NCI-H2171 (cell line): ENCODE measurements around the gene KDM5A.
"Not testable (repeated sequence)": the region's sequence is repeated elsewhere in the genome, so short reads cannot be mapped to it uniquely, and the experiment has no call there.

Experiments
- DNase-seq: peaks from one replicate; lab custom pipeline; 2025; lab: John Stamatoyannopoulos, UW

The KDM5A gene

GRCh38 chr12:238736-239398, 150.3 kb downstream of the KDM5A start:
- DNase-seq: no peak

- DNase-seq: no peak
These were observed 151.0 kb downstream of the KDM5A start for GRCh38 chr12:238116-238515.

DNA sequence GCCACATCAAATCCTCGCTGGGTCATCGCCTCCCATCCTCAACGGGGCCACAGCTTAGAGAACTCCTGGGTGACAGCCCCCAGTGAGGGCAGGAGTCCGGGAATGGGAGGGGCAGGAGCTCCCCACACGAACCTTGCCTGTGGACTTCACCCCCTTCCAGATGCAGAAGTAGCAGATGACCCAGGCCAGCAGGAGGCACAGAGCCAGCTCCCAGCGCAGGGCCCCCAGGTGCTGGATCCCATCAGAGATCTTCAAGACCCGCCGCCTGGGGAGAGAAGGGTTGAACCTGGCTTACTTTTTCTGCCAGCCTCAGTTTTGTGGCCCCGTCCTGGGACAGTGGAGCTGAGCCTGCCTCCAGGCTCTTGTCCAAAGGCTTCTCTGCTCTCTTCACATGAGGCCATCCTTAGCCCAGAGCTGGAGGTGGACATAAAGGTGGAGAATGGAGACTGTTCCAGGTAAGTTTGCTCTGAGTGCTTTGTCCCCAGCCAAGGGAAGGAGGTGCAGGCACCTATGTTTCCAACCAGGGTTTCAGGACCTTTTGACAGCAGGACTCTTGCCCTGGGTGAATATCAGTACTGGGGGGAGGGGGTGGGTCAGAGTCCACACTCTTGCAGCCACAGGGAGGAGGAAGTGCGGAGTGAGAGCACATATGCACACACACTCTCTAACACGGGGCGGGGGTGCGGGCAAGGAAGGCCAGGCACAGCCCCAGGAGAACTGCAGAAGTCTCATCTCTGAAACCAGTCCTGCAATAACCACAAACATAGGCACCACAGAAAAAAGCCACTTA, 151.9 kb downstream of the KDM5A start:
- no peak for DNase-seq

DNA sequence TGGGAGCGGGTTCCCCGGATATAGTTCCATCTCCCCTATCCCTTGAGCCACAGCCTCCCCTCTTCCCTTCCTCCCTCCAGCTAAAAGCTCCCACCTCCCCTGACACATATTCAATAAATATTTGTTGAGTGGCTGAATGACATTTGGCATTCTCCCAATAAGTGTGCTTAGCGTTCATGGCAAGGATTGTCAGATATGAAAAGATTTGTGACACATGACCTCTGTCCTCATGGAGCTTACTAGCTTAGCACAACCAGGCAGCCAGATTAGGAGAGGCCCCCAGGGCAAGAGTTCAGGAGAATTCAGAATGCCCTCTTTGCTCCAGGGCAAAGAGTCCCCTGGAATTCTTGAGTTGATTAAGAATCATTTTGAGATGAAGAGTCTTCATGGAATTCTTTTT, 152.7 kb downstream of the KDM5A start:
- DNase-seq: no peak

DNA sequence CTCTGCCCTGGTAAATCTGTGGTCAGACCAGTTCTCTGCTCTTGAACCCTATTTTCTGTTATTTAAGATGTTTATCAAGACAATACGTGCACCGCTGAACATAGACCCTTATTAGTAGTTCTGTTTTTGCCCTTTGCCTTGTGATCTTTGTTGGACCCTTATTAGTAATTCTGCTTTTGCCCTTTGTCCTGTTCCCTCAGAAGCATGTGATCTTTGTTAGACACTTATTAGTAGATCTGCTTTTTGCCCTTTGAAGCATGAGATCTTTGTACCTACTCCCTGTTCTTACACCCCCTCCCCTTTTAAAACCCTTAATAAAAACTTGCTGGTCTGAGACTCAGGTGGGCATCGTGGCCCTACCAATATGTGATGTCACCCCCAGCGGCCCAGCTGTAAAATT, 153.2 kb downstream of the KDM5A start:
- not testable (repeated sequence) for DNase-seq

GRCh38 chr12:234891-235415, 154.2 kb downstream of the KDM5A start:
- DNase-seq: no peak

- DNase-seq: no peak
These were observed 155.1 kb downstream of the KDM5A start for GRCh38 chr12:234019-234418.

- DNase-seq: no peak
These were observed 155.5 kb downstream of the KDM5A start for GRCh38 chr12:233615-233968.

DNA sequence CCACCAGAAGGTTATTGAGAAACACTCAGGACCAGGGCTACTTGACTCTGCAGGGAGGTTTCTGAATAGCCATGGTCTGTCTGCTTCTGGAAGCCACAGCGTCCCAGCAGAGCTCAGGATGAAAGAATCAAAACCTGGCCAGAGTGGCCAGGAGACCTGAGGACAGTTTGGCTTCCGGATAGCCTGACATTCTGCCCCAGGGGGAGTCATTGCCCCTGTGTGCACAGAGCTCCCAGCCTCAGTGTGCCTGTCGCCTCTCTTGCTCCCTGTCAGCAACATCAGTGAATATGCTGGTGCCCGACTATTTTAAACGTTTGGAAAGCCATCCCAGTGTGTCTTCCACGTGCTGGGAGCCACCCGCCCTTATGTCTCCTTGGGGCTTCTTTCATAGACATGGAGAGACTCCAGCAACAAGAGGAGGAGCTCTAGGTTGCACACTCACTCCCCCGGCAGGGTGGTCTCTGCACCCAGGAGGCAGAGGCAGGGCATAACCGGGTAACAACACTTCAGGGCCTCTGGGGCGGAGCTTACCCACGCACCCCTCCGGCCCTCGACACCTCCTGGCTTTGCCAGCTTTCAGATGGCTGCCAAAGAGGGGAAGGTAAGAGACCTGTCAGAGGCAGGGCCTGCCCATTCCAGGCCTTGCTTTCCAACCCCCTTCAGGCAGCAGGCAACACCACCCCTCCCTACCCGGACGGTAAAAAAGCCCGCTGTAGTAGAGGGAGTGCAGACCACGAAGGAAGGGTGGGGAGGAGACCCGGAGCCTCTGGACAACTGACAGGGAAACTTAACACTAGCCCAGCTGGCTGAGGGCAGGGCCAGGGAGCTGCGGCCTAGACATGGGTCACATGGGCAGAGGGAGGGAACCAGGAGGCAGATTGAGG, 156.1 kb downstream of the KDM5A start:
- DNase-seq: peak; percentile 73

DNA sequence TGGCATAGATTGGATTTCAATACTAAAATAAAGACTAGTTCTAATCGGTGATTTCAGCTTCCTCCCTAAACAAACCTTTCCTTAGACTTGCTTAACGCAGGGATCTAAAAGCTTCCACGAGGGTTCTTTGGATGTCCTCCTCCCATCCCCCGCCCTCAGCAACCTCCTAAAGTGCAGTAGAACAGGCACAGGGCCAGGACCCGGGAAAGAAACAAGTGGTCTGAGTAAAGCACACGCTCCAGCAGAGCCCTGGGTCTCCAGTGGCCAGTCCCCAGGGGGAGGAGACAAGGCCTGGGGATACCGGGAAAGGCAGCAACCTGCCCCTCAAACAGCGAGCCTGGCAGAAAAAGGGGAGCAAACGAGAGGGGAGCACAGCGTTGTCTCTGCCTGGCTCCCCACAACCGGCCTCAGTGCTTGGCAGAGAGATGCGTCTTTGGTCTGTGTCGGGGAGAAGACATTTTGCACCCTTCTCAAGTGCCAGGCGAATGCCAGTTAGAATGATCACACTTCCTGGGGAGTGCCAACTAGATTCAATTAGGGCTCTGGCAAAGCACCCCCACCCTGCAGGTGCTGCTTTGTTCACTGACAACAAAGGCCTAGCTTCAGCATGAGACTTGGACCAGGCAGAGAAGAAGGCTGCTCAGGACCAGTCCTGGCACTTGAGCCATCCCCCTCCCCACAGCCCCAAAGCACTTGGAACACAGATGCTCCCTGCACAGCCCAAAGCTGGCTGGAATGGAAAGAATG, 158.0 kb downstream of the KDM5A start:
- no peak for DNase-seq
